Sigmoid colon (tissue), 7 donors: Measurements from ENCODE around the gene RTP2. TPM values are rescaled to one million over a fixed set of nuclear protein-coding genes. Genes with fewer than 3 reads are reported as not detected.

ENCODE experiments used
- DNase-seq: peaks from one replicate; pipeline ENCODE4 v3.0.0-alpha.2; 2019
- H3K27ac ChIP-seq, 4 donors: fragments of 200-600 bp; sonication (generic); one replicate each; pipeline ENCODE4 v1.5.1; 2016 to 2019; ENCODE audit warnings: mild to moderate bottlenecking in 1 of 4
- H3K27me3 ChIP-seq, 3 donors: fragments of 200-600 bp; sonication (generic); one replicate each; pipeline ENCODE4 v1.5.1; 2019; ENCODE audit warnings: mild to moderate bottlenecking in 1 of 3
- H3K36me3 ChIP-seq, 4 donors: fragments of 200-600 bp; sonication (generic); one replicate each; pipeline ENCODE4 v1.5.1; 2016 to 2019
- H3K4me1 ChIP-seq, 4 donors: fragments of 200-600 bp; sonication (generic); one replicate each; pipeline ENCODE4 v1.5.1; 2017 to 2019
- H3K4me3 ChIP-seq, 4 donors: fragments of 200-600 bp; sonication (generic); one replicate each; pipeline ENCODE4 v1.5.1; 2017 to 2019; ENCODE audit warnings: mild to moderate bottlenecking in 2 of 4, moderate library complexity in 1 of 4
- H3K9me3 ChIP-seq, 4 donors: fragments of 200-600 bp in 3 of 4; sonication (generic) in 3 of 4; one replicate each; pipeline versions ENCODE4 v1.5.1 to v1.6.1; 2013 to 2019
- EP300 ChIP-seq, 4 donors: sonication (generic); formaldehyde crosslinking; IDR thresholded peaks; one replicate each; pipeline ENCODE4 v1.6.1; 2017; ENCODE audit warnings: antibody characterized with exemption in 4 of 4
- POLR2A ChIP-seq, 2 donors: fragments of 450-650 bp; IDR thresholded peaks; one replicate each; pipeline ENCODE4 v1.6.1; 2016; ENCODE audit warnings: antibody characterized with exemption in 2 of 2, mild to moderate bottlenecking in 2 of 2, moderate library complexity in 2 of 2
- POLR2AphosphoS5 ChIP-seq, 4 donors: sonication (generic); formaldehyde crosslinking; IDR thresholded peaks; one replicate each; pipeline ENCODE4 v1.6.1; 2017; ENCODE audit warnings: antibody characterized with exemption in 4 of 4
- WGBS, 2 donors: extraction: QIAGEN DNeasy Blood & Tissue Kit; methylation state at CpG; one replicate each; pipeline ENCODE4 v1.1.7; 2013; 5-methylcytosine and 5-hydroxymethylcytosine counted together
- intact Hi-C: fragments of 100-400 bp; cut with DNase I; formaldehyde crosslinking; loops from one replicate; pipeline ENCODE4 v1.15.1; 2023
- polyA plus RNA-seq, 3 donors: library from polyadenylated mRNA; stranded (reverse); fragments of 200-250 nt; gene quantifications; one replicate each; pipeline ENCODE4 v1.2.3, GENCODE V29; 2013
- total RNA-seq, 4 donors: library from RNA; depleted of rRNA; stranded (reverse); fragments of >200 nt; gene quantifications; one replicate each; pipeline ENCODE4 v1.1.0, GENCODE V29; 2016
- TF ChIP-seq, protein P1 (sequence below), 4 experiments: fragments of 450-650 bp in 3 of 4; fragments of 200-600 bp in 1 of 4; IDR thresholded peaks; one replicate each; pipeline ENCODE4 v1.5.1; 2016 to 2019; ENCODE audit warnings: antibody characterized with exemption in 4 of 4, mild to moderate bottlenecking in 3 of 4, moderate library complexity in 2 of 4
- donor health status: healthy with polysubstance abuse.
- donor health status: Bipolar disorder and iron deficiency.
- donor health status: healthy.

The RTP2 gene
- total and polyA plus RNA-seq, 7 donors = not detected

- Histone ChIP-seq H3K27me3 (no peaks in the 10 kb centered on the region), H3K9me3 (no peaks in the 10 kb centered on the region), H3K36me3 (no peaks in the 10 kb centered on the region), H3K4me3 (no peak overlapping the region), H3K27ac (no peak overlapping the region), H3K4me1 (peaks cover 0 to 22% (median 2%) of the 10 kb centered on the region in 4 donors)
- 11 to 39% methylated on average over 1 of the region's 1 CpG for WGBS, 2 donors
- intact Hi-C loops = loop anchor here (10.0 kb wide), 1 partner anchor 563 kb away; no protein-coding TSS in a partner anchor
- TF ChIP-seq POLR2AphosphoS5 (IDR thresholded peaks at IDR 0.05) = no peak
- DNase-seq = no peak
These were observed 24.8 kb downstream of the RTP2 start for GRCh38 chr3:187677604-187678003.

DNA sequence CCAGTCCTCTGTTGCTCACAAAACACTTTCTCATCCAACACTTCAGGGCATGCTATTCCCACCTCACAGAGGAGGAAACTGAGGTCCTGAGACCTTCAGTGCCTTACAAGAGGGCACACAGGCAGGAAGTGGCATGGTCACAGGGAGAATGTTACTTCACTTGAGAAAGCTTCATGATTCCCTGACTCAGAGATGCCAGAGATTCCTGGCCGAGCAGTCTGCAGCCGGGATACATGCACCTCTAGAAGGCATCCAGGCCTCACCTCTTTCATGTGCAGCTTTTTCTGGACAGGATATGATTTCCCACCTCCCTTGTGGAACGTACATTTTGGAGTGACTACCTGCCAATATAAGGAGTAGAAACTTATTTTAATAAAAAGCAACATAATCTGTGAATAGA, 29.3 kb downstream of the RTP2 start:
- peaks cover 0 to 6% (median 0%) of the 10 kb centered on the region in 3 donors for H3K27me3 ChIP-seq
- 59 to 71% methylated on average over 3 of the region's 3 CpGs for WGBS, 2 donors
- intact Hi-C loops = loop anchor here (10.0 kb wide), 1 partner anchor 558 kb away; no protein-coding TSS in a partner anchor

DNA sequence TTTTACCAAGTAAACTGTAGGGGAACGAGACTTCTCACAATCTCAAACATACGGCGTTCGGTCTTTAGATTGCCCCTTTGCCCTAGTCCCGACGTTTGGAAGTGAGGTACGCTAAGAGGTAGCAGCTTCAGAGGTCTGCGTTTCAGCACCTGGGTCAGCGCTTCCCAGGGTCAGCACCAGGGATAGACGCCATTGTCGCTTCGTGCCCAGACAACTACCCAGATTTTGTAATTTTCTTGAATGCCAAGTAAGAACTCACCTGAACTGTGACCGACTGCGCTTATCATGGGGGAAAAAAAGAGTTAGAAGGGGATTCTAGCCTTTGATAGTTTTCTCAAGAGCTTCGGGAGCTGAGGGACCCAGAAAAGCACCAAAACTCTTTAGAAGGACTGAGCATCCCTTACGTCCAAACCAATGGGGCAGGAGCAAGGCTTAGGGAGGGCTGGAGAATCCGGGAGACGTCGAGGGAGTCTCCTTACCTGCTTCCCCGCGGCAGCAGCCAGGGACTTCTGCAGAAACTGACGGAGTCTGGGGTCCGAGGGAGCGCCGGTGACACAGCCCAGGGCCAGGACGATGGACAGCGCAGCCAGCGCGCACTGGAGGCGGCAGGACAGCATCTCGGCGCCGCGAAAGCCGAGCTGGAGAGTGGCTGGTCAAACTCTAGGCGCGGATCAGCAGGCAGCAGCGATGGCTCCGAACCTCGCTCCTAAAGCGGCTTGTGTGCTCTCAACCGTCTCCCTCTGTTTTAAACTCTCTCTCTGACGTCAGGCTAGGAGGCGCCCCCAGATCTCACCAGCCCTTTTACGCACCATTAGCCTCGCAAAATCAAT, 32.5 kb downstream of the RTP2 start, which contains the start of gene SST:
Gene SST, minus strand, starts transcription at position 720 of the 830 bp plus-strand sequence. Its CDS starts 103 bp downstream, at position 617.
- no peak within 1 kb of the TSS for H3K4me3 ChIP-seq
- peaks cover 0 to 6% (median 0%) of the 10 kb centered on the region in 3 donors for H3K27me3 ChIP-seq
- TF ChIP-seq POLR2A (IDR thresholded peaks at IDR 0.05) (no peak), POLR2AphosphoS5 (IDR thresholded peaks at IDR 0.05) (no peak), EP300 (IDR thresholded peaks at IDR 0.05) (no peak)
- TF ChIP-seq, protein P1, sequence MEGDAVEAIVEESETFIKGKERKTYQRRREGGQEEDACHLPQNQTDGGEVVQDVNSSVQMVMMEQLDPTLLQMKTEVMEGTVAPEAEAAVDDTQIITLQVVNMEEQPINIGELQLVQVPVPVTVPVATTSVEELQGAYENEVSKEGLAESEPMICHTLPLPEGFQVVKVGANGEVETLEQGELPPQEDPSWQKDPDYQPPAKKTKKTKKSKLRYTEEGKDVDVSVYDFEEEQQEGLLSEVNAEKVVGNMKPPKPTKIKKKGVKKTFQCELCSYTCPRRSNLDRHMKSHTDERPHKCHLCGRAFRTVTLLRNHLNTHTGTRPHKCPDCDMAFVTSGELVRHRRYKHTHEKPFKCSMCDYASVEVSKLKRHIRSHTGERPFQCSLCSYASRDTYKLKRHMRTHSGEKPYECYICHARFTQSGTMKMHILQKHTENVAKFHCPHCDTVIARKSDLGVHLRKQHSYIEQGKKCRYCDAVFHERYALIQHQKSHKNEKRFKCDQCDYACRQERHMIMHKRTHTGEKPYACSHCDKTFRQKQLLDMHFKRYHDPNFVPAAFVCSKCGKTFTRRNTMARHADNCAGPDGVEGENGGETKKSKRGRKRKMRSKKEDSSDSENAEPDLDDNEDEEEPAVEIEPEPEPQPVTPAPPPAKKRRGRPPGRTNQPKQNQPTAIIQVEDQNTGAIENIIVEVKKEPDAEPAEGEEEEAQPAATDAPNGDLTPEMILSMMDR (IDR thresholded peaks at IDR 0.05) = no peak
- 14 to 30% methylated on average over 46 of the region's 46 CpGs for WGBS, 2 donors
- no peak for DNase-seq
- peaks cover 0 to 22% (median 10%) of the 10 kb centered on the region in 4 donors for H3K4me1 ChIP-seq
- H3K9me3 ChIP-seq = no peaks in the 10 kb centered on the region
- no peak within 1 kb of the TSS for H3K27ac ChIP-seq
- H3K36me3 ChIP-seq = no peaks in the 10 kb centered on the region
- intact Hi-C loops = loop anchor here (10.0 kb wide), 1 partner anchor 555 kb away; no protein-coding TSS in a partner anchor

More for the DNA sequence above, 29.3 kb downstream of the RTP2 start:
- TF ChIP-seq POLR2A (IDR thresholded peaks at IDR 0.05) (no peak), POLR2AphosphoS5 (IDR thresholded peaks at IDR 0.05) (no peak)
- Histone ChIP-seq H3K9me3 (no peaks in the 10 kb centered on the region), H3K27ac (no peak overlapping the region), H3K36me3 (no peaks in the 10 kb centered on the region), H3K4me3 (no peak overlapping the region), H3K4me1 (peaks cover 0 to 29% (median 10%) of the 10 kb centered on the region in 4 donors)
- no peak for DNase-seq

DNA sequence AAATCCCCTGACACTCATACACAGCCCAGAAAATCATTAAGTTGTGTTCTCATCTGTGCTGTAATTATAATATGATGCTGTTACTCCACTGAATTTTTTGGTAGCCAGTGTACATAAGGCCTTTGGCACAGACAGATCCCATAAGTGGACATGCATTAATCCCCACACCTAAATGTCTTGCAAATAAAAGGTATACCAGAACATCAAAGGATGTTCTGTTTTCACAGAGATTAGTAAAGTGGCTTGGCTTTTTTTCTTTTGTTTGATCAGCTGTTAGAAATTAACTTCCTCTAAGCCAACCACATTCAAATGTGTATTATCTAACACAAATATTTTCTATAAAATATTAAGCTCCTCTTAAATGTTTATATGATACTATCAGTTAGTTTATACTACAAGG, 34.8 kb downstream of the RTP2 start:
- H3K27me3 ChIP-seq = peaks cover 0 to 6% (median 0%) of the 10 kb centered on the region in 3 donors
- peaks cover 0 to 22% (median 10%) of the 10 kb centered on the region in 4 donors for H3K4me1 ChIP-seq
- H3K27ac ChIP-seq = no peak overlapping the region
- no peak overlapping the region for H3K4me3 ChIP-seq
- H3K9me3 ChIP-seq = no peaks in the 10 kb centered on the region
- TF ChIP-seq POLR2AphosphoS5 (IDR thresholded peaks at IDR 0.05) = no peak
- no peak for TF ChIP-seq POLR2A (IDR thresholded peaks at IDR 0.05)
- H3K36me3 ChIP-seq = no peaks in the 10 kb centered on the region
- intact Hi-C loops = no loop called here
- no peak for DNase-seq

GRCh38 chr3:187665764-187666402, 36.5 kb downstream of the RTP2 start:
- 67 to 76% methylated on average over 3 of the region's 3 CpGs for WGBS, 2 donors
- Histone ChIP-seq H3K27me3 (peaks cover 0 to 6% (median 0%) of the 10 kb centered on the region in 3 donors), H3K27ac (no peak overlapping the region), H3K4me1 (peaks cover 0 to 11% (median 5%) of the 10 kb centered on the region in 4 donors), H3K4me3 (no peak overlapping the region), H3K9me3 (no peaks in the 10 kb centered on the region), H3K36me3 (no peaks in the 10 kb centered on the region)
- TF ChIP-seq POLR2A (IDR thresholded peaks at IDR 0.05) = no peak
- TF ChIP-seq EP300 (IDR thresholded peaks at IDR 0.05) = no peak
- TF ChIP-seq POLR2AphosphoS5 (IDR thresholded peaks at IDR 0.05) = no peak
- TF ChIP-seq, protein P1 (IDR thresholded peaks at IDR 0.05) = no peak
- intact Hi-C loops = no loop called here
- DNase-seq = no peak

DNA sequence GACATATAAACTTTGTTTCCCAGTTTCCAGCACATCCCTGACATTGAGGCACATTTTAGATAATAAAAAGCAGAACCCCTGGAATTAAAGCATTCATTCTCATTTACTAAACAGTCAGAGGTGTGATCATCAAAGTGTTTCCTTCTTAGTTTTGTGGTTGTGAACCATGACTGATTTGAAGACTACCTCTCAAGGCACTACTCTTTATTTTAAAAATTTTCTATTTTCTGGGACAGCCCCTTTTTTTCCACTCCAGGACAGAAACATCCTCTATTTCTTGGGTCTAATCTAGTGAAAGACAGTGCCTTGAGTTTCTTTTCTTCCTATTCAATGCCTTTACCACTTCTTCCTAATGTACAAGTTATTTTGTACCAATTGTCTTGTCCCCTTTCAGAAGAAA, 37.3 kb downstream of the RTP2 start:
- intact Hi-C loops = no loop called here

More for the DNA sequence above, 37.3 kb downstream of the RTP2 start:
- peaks cover 0 to 3% (median under 1%) of the 10 kb centered on the region in 4 donors for H3K4me1 ChIP-seq
- peaks cover 0 to 2% (median 0%) of the 10 kb centered on the region in 3 donors for H3K27me3 ChIP-seq
- DNase-seq = no peak
- no peak for TF ChIP-seq POLR2AphosphoS5 (IDR thresholded peaks at IDR 0.05)
- TF ChIP-seq, protein P1 (IDR thresholded peaks at IDR 0.05) = no peak
- no peak for TF ChIP-seq EP300 (IDR thresholded peaks at IDR 0.05)
- TF ChIP-seq POLR2A (IDR thresholded peaks at IDR 0.05) = no peak
- no peaks in the 10 kb centered on the region for H3K36me3 ChIP-seq
- H3K4me3 ChIP-seq = no peak overlapping the region
- H3K9me3 ChIP-seq = no peaks in the 10 kb centered on the region
- H3K27ac ChIP-seq = no peak overlapping the region
